Liver (tissue), 9 donors: Measurements from ENCODE around the gene CSPG4. TPM values are rescaled to one million over a fixed set of nuclear protein-coding genes. Genes with fewer than 3 reads are reported as not detected.

Experiments
- DNase-seq: peaks from one replicate; pipeline ENCODE4 v3.0.0-alpha.2; 2017; ENCODE audit warnings: low spot score
- H3K27ac ChIP-seq, 2 donors: one replicate each; pipeline ENCODE4 v1.7.0; 2013; ENCODE audit warnings: inconsistent platforms in 2 of 2, low read length in 2 of 2, control low read depth in 1 of 2, low read depth in 1 of 2, mild to moderate bottlenecking in 1 of 2
- H3K27me3 ChIP-seq, 4 donors: one replicate each; pipeline versions ENCODE4 v1.6.1 to v1.7.0; 2013; ENCODE audit warnings: low read length in 3 of 4, inconsistent platforms in 1 of 4, mild to moderate bottlenecking in 1 of 4, moderate library complexity in 1 of 4; ENCODE audit not compliant: control insufficient read depth in 4 of 4, insufficient read depth in 4 of 4
- H3K36me3 ChIP-seq, 4 donors: one replicate each; pipeline versions ENCODE4 v1.6.1 to v1.7.0; 2013; ENCODE audit warnings: low read length in 3 of 4, mild to moderate bottlenecking in 3 of 4, low read depth in 1 of 4, moderate library complexity in 1 of 4; ENCODE audit not compliant: control insufficient read depth in 4 of 4, insufficient read depth in 3 of 4
- H3K4me1 ChIP-seq, 4 donors: one replicate each; pipeline versions ENCODE4 v1.6.1 to v1.7.0; 2013; ENCODE audit warnings: low read length in 3 of 4, mild to moderate bottlenecking in 3 of 4, moderate library complexity in 1 of 4; ENCODE audit not compliant: control insufficient read depth in 4 of 4, insufficient read depth in 4 of 4
- H3K4me3 ChIP-seq, 3 donors: one replicate each; pipeline versions ENCODE4 v1.6.1 to v1.7.0; 2013; ENCODE audit warnings: low read length in 3 of 3, control low read depth in 1 of 3, low read depth in 1 of 3, mild to moderate bottlenecking in 1 of 3
- H3K9ac ChIP-seq, 2 donors: one replicate each; pipeline ENCODE4 v1.7.0; 2013; ENCODE audit warnings: low read length in 2 of 2, mild to moderate bottlenecking in 2 of 2, moderate library complexity in 2 of 2, control low read depth in 1 of 2, low read depth in 1 of 2
- H3K9me3 ChIP-seq, 4 donors: one replicate each; pipeline versions ENCODE4 v1.6.1 to v1.7.0; 2013; ENCODE audit warnings: low read length in 3 of 4; ENCODE audit not compliant: control insufficient read depth in 4 of 4
- EGR1 ChIP-seq, 2 donors: IDR thresholded peaks; 2 replicates each; pipeline ENCODE4 v1.6.1; 2016 to 2018; ENCODE audit warnings: antibody characterized with exemption in 2 of 2, low read depth in 2 of 2
- FOXA1 ChIP-seq: IDR thresholded peaks from 2 replicates; pipeline ENCODE4 v1.6.1; 2016; ENCODE audit warnings: antibody characterized with exemption
- GABPA ChIP-seq, 2 donors: IDR thresholded peaks in 1 of 2; conservative IDR thresholded peaks in 1 of 2; 2 replicates each; pipeline ENCODE4 v1.6.1; 2016; ENCODE audit warnings: antibody characterized with exemption in 2 of 2, mild to moderate bottlenecking in 1 of 2, moderate library complexity in 1 of 2
- HNF4A ChIP-seq, 2 donors: conservative IDR thresholded peaks; 2 replicates each; pipeline ENCODE4 v1.6.1; 2016; ENCODE audit warnings: antibody characterized with exemption in 2 of 2, mild to moderate bottlenecking in 2 of 2
- HNF4G ChIP-seq: IDR thresholded peaks from 2 replicates; pipeline ENCODE4 v1.6.1; 2016; ENCODE audit warnings: antibody characterized with exemption
- NR2F2 ChIP-seq: IDR thresholded peaks from 2 replicates; pipeline ENCODE4 v1.6.1; 2016; ENCODE audit warnings: antibody characterized with exemption
- RAD21 ChIP-seq, 2 donors: IDR thresholded peaks; 2 replicates each; pipeline ENCODE4 v1.6.1; 2016; ENCODE audit warnings: antibody characterized with exemption in 2 of 2, mild to moderate bottlenecking in 2 of 2
- REST ChIP-seq: IDR thresholded peaks from 2 replicates; pipeline ENCODE4 v1.6.1; 2016; ENCODE audit warnings: antibody characterized with exemption, mild to moderate bottlenecking
- RXRA ChIP-seq, 2 donors: IDR thresholded peaks; 2 replicates each; pipeline ENCODE4 v1.6.1; 2017 to 2018; ENCODE audit warnings: antibody characterized with exemption in 2 of 2, mild to moderate bottlenecking in 1 of 2
- SP1 ChIP-seq: IDR thresholded peaks from 2 replicates; pipeline ENCODE4 v1.6.1; 2018; ENCODE audit warnings: antibody characterized with exemption, mild to moderate bottlenecking
- YY1 ChIP-seq: IDR thresholded peaks from 2 replicates; pipeline ENCODE4 v1.6.1; 2016; ENCODE audit warnings: antibody characterized with exemption, mild to moderate bottlenecking
- WGBS: extraction: QIAGEN DNeasy Blood & Tissue Kit; methylation state at CpG from one replicate; pipeline ENCODE4 v1.1.7; 2013; 5-methylcytosine and 5-hydroxymethylcytosine counted together
- polyA plus RNA-seq, 2 donors: library from polyadenylated mRNA; stranded (reverse) in 1 of 2; unstranded in 1 of 2; fragments of 200-250 nt in 1 of 2; fragments of >200 nt in 1 of 2; fragmentation: Nextera tagmentation in 1 of 2; extraction: Ambion mirVana in 1 of 2; gene quantifications; one replicate each; pipeline versions ENCODE4 v1.2.1 to v1.2.3, GENCODE V29; 2013 to 2015
- total RNA-seq, 2 donors: library from RNA; depleted of rRNA; stranded (reverse); fragments of >200 nt; gene quantifications; one replicate each; pipeline ENCODE4 v1.2.3, GENCODE V29; 2014
- TF ChIP-seq, protein P1 (sequence below): IDR thresholded peaks from 2 replicates; pipeline ENCODE4 v1.6.1; 2016; ENCODE audit warnings: antibody characterized with exemption
- donor health status: healthy.
- donor health status: healthy.
- donor health status: healthy.
- donor health status: healthy.
- donor health status: healthy.

Gene CSPG4
- total and polyA plus RNA-seq, 4 donors: 0.07 to 1.5 (median 0.76) TPM

DNA sequence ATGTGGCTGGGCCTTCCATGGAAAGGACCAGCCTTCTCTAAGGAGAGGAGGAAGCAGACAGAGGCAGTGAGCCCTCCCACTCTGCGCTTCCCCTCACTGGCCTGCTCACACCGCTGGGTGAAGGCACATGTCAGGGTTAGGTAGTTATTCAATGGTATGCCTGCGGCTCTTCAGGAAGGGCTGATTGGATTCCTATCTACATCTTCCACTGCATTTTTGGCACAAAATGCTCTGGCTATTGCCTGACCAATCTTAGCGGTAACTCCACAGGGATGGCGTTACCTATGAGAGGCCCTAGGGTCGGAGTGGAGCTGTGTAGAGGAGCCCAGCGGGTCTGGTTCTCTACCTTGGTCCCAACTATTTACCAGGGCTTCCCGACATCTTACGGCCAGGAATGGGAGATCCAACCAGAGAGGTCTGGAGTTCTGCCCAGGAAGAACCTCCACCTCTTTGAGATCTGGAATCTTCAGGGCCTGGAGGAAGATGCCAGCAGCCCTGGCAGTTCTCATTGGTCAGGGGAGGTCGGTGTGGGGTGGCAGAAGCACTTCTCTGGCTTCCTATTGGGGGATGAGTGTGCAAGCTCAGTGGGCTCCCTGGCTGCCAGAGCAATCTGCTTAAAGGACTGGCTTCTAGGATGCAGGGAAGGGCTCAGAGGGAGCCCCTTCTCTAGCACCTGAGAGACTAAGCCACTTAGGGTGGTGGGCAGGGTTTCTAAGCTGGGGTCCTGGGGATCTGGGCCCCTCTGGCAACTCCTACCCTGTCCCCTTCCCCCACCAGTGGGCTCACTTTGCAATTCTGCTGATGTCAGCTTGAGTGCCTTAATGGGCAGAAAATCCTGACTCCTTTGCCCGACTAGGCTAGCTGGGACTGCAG, 40.7 kb downstream of the CSPG4 start:
- Histone ChIP-seq H3K9me3 (no peaks in the 10 kb centered on the region), H3K27me3 (no peaks in the 10 kb centered on the region), H3K4me3 (no peak overlapping the region), H3K9ac (no peak overlapping the region), H3K4me1 (peaks cover 0 to 2% (median under 1%) of the 10 kb centered on the region in 4 donors), H3K36me3 (no peaks in the 10 kb centered on the region), H3K27ac (no peak overlapping the region)
- no peak for DNase-seq
- TF ChIP-seq HNF4G: no peak
- no peak for TF ChIP-seq EGR1 (IDR thresholded peaks at IDR 0.05; ENCODE audit: low read depth in 2 of 2)
- no peak for TF ChIP-seq HNF4A (conservative IDR thresholded peaks at IDR 0.05)
- no peak for TF ChIP-seq REST
- TF ChIP-seq, protein P1, sequence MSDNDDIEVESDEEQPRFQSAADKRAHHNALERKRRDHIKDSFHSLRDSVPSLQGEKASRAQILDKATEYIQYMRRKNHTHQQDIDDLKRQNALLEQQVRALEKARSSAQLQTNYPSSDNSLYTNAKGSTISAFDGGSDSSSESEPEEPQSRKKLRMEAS: no peak
- TF ChIP-seq RXRA (IDR thresholded peaks at IDR 0.05): no peak
- 84% methylated on average over 11 of the region's 11 CpGs for WGBS

DNA sequence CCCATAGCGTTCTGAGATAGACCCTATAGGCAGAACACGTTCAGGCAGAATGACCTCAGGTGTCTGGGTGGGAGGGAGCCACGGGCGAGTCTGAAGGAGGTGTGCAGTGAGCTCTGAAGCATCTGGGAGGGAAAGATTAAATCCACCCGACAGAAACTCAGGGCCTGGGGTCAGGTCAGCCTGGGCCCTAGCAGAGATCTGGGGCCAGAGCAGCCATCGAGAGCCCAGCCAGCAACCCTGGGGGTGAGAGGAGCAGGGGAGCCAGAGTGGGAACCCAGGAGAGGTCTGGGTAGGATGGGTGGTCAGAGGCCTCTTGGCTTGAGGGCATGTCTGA, 42.8 kb downstream of the CSPG4 start:
- Histone ChIP-seq H3K4me1 (peaks cover 0 to 13% (median 8%) of the 10 kb centered on the region in 4 donors), H3K36me3 (no peaks in the 10 kb centered on the region), H3K9me3 (no peaks in the 10 kb centered on the region), H3K27ac (no peak overlapping the region), H3K9ac (no peak overlapping the region), H3K4me3 (no peak overlapping the region), H3K27me3 (no peaks in the 10 kb centered on the region)
- TF ChIP-seq GABPA (IDR thresholded peaks at IDR 0.05 in 1 of 2, conservative IDR thresholded peaks at IDR 0.05 in 1 of 2): no peak
- TF ChIP-seq, protein P1: no peak
- TF ChIP-seq RAD21 (IDR thresholded peaks at IDR 0.05): no peak
- no peak for TF ChIP-seq YY1
- TF ChIP-seq SP1: no peak
- TF ChIP-seq NR2F2: no peak
- WGBS: 85% methylated on average over 6 of the region's 6 CpGs
- DNase-seq: no peak

- peaks cover 0 to 17% (median 13%) of the 10 kb centered on the region in 4 donors for H3K4me1 ChIP-seq
- WGBS: 93% methylated on average over 14 of the region's 14 CpGs
- H3K9me3 ChIP-seq: no peaks in the 10 kb centered on the region
- no peak overlapping the region for H3K9ac ChIP-seq
- no peaks in the 10 kb centered on the region for H3K27me3 ChIP-seq
- H3K4me3 ChIP-seq: no peak overlapping the region
- DNase-seq: no peak
- H3K36me3 ChIP-seq: no peaks in the 10 kb centered on the region
- no peak overlapping the region for H3K27ac ChIP-seq
- no peak for TF ChIP-seq FOXA1
These were observed 43.3 kb downstream of the CSPG4 start for GRCh38 chr15:75669191-75669878.
